Subcutaneous abdominal adipose tissue (tissue), 5 donors: ENCODE measurements around the gene PRSS22.
"Not testable (repeated sequence)": the region's sequence is repeated elsewhere in the genome, so short reads cannot be mapped to it uniquely, and the experiment has no call there.

Experiments used
- H3K27ac ChIP-seq: one replicate; pipeline ENCODE4 v1.7.0; 2013; ENCODE audit warnings: low read depth, mild to moderate bottlenecking, inconsistent platforms, low read length, moderate library complexity
- H3K27me3 ChIP-seq, 5 donors: one replicate each; pipeline ENCODE4 v1.7.0; 2013; ENCODE audit warnings: low read length in 5 of 5, inconsistent platforms in 1 of 5; ENCODE audit not compliant: control insufficient read depth in 5 of 5, insufficient read depth in 4 of 5
- H3K36me3 ChIP-seq, 5 donors: one replicate each; pipeline ENCODE4 v1.7.0; 2013; ENCODE audit warnings: low read length in 5 of 5; ENCODE audit not compliant: control insufficient read depth in 5 of 5, insufficient read depth in 5 of 5
- H3K4me1 ChIP-seq, 5 donors: one replicate each; pipeline ENCODE4 v1.7.0; 2013; ENCODE audit warnings: low read length in 5 of 5, mild to moderate bottlenecking in 3 of 5, moderate library complexity in 1 of 5; ENCODE audit not compliant: control insufficient read depth in 5 of 5, insufficient read depth in 5 of 5
- H3K4me3 ChIP-seq, 5 donors: one replicate each; pipeline ENCODE4 v1.7.0; 2013; ENCODE audit warnings: low read length in 5 of 5, low read depth in 1 of 5
- H3K9ac ChIP-seq, 5 donors: one replicate each; pipeline ENCODE4 v1.7.0; 2013; ENCODE audit warnings: low read length in 5 of 5, mild to moderate bottlenecking in 4 of 5, moderate library complexity in 3 of 5
- H3K9me3 ChIP-seq, 5 donors: one replicate each; pipeline ENCODE4 v1.7.0; 2013; ENCODE audit warnings: low read length in 5 of 5; ENCODE audit not compliant: control insufficient read depth in 5 of 5
- donor health status: healthy.
- donor health status: healthy.
- donor health status: healthy.
- donor health status: healthy.
- donor health status: healthy.

PRSS22 gene

GRCh38 chr16:2857451-2858244 is at the start of gene PRSS22:
Gene PRSS22, minus strand, starts transcription at chr16:2858170. Its CDS starts 66 bp downstream, at chr16:2858104.
- peaks cover 25 to 49% (median 28%) of the 10 kb centered on the region in 5 donors for H3K27me3 ChIP-seq
- H3K36me3 ChIP-seq, result no peaks in the 10 kb centered on the region

GRCh38 chr16:2907084-2907753 is 49.2 kb upstream of the PRSS22 start:
- H3K4me3 ChIP-seq, H3K9me3 ChIP-seq, H3K36me3 ChIP-seq, H3K27me3 ChIP-seq, H3K27ac ChIP-seq, H3K9ac ChIP-seq: not testable (repeated sequence)
- H3K4me1 ChIP-seq, result peaks cover 3 to 26% (median 22%) of the 10 kb centered on the region in 5 donors

More at GRCh38 chr16:2857451-2858244, at the start of gene PRSS22:
- Histone ChIP-seq H3K9me3 (peaks cover 4 to 22% (median 19%) of the 10 kb centered on the region in 5 donors), H3K4me3 (peak within 1 kb of the TSS in 1 of 5 donors; percentile 44), H3K9ac (peak within 1 kb of the TSS in 1 of 5 donors; percentile 41), H3K4me1 (peaks cover 0 to 7% (median 3%) of the 10 kb centered on the region in 5 donors), H3K27ac (no peak within 1 kb of the TSS)

GRCh38 chr16:2905988-2906387 is 48.0 kb upstream of the PRSS22 start:
- H3K9ac ChIP-seq, result no peak overlapping the region
- H3K4me3 ChIP-seq, result peak overlapping the region in 1 of 5 donors; percentile 3
- peaks cover 3 to 20% (median 19%) of the 10 kb centered on the region in 5 donors for H3K4me1 ChIP-seq
- peaks cover 0 to 2% (median 0%) of the 10 kb centered on the region in 5 donors for H3K36me3 ChIP-seq
- no peaks in the 10 kb centered on the region for H3K27me3 ChIP-seq
- no peaks in the 10 kb centered on the region for H3K9me3 ChIP-seq
- no peak overlapping the region for H3K27ac ChIP-seq

GRCh38 chr16:2905241-2905987 is 47.4 kb upstream of the PRSS22 start:
- H3K9ac ChIP-seq, result peak overlapping the region in 4 of 5 donors; percentile 33 to 81 (median 56)

GRCh38 chr16:2904922-2905240 is 46.9 kb upstream of the PRSS22 start:
- no peaks in the 10 kb centered on the region for H3K9me3 ChIP-seq
- H3K9ac ChIP-seq, result peak overlapping the region in 4 of 5 donors; percentile 33 to 81 (median 56)

More at GRCh38 chr16:2905241-2905987, 47.4 kb upstream of the PRSS22 start:
- Histone ChIP-seq H3K4me1 (peaks cover 3 to 20% (median 18%) of the 10 kb centered on the region in 5 donors), H3K27me3 (no peaks in the 10 kb centered on the region), H3K4me3 (peak overlapping the region in 4 of 5 donors; percentile 78 to 88 (median 83)), H3K27ac (peak overlapping the region; percentile 62), H3K9me3 (no peaks in the 10 kb centered on the region), H3K36me3 (peaks cover 0 to 7% (median 0%) of the 10 kb centered on the region in 5 donors)

GRCh38 chr16:2904100-2904921 is 46.3 kb upstream of the PRSS22 start:
- Histone ChIP-seq H3K4me1 (peaks cover 3 to 20% (median 18%) of the 10 kb centered on the region in 5 donors), H3K27me3 (no peaks in the 10 kb centered on the region)

More at GRCh38 chr16:2904922-2905240, 46.9 kb upstream of the PRSS22 start:
- peaks cover 0 to 9% (median 0%) of the 10 kb centered on the region in 5 donors for H3K36me3 ChIP-seq
- peak overlapping the region; percentile 62 for H3K27ac ChIP-seq
- peaks cover 3 to 20% (median 18%) of the 10 kb centered on the region in 5 donors for H3K4me1 ChIP-seq
- H3K4me3 ChIP-seq, result peak overlapping the region in 4 of 5 donors; percentile 78 to 88 (median 83)
- H3K27me3 ChIP-seq, result no peaks in the 10 kb centered on the region

GRCh38 chr16:2902337-2903130 is 44.6 kb upstream of the PRSS22 start:
- Histone ChIP-seq H3K4me3 (no peak overlapping the region), H3K9ac (no peak overlapping the region), H3K27me3 (no peaks in the 10 kb centered on the region), H3K4me1 (peaks cover 3 to 20% (median 18%) of the 10 kb centered on the region in 5 donors), H3K9me3 (no peaks in the 10 kb centered on the region), H3K27ac (no peak overlapping the region), H3K36me3 (peaks cover 0 to 28% (median 15%) of the 10 kb centered on the region in 5 donors)

More at GRCh38 chr16:2904100-2904921, 46.3 kb upstream of the PRSS22 start:
- Histone ChIP-seq H3K36me3 (peaks cover 0 to 13% (median 4%) of the 10 kb centered on the region in 5 donors), H3K4me3 (peak overlapping the region; percentile 70 to 88 (median 82)), H3K9me3 (no peaks in the 10 kb centered on the region), H3K27ac (peak overlapping the region; percentile 62), H3K9ac (peak overlapping the region in 4 of 5 donors; percentile 33 to 81 (median 67))

GRCh38 chr16:2900526-2901075 is 42.6 kb upstream of the PRSS22 start:
- Histone ChIP-seq H3K9me3 (no peaks in the 10 kb centered on the region), H3K4me3 (no peak overlapping the region), H3K27ac (no peak overlapping the region), H3K9ac (no peak overlapping the region), H3K27me3 (no peaks in the 10 kb centered on the region), H3K36me3 (peaks cover 0 to 48% (median 26%) of the 10 kb centered on the region in 5 donors), H3K4me1 (peaks cover 3 to 15% (median 14%) of the 10 kb centered on the region in 5 donors)
